GM12865 (cell line): ENCODE measurements around the gene LRRC73.

Experiments
- DNase-seq: peaks from one replicate; pipeline ENCODE4 v3.0.0; 2010; ENCODE audit warnings: low read depth
- H3K4me3 ChIP-seq: 2 replicates; pipeline ENCODE4 v1.5.1; 2011; ENCODE audit warnings: mild to moderate bottlenecking, low read depth, low read length, control low read depth
- TF ChIP-seq, protein P1 (sequence below): IDR thresholded peaks from 2 replicates; pipeline ENCODE4 v1.5.1; 2011; ENCODE audit warnings: low read length, control low read depth, low read depth, inconsistent platforms; ENCODE audit not compliant: insufficient read depth; ENCODE audit errors: missing control alignments

The LRRC73 gene

DNA sequence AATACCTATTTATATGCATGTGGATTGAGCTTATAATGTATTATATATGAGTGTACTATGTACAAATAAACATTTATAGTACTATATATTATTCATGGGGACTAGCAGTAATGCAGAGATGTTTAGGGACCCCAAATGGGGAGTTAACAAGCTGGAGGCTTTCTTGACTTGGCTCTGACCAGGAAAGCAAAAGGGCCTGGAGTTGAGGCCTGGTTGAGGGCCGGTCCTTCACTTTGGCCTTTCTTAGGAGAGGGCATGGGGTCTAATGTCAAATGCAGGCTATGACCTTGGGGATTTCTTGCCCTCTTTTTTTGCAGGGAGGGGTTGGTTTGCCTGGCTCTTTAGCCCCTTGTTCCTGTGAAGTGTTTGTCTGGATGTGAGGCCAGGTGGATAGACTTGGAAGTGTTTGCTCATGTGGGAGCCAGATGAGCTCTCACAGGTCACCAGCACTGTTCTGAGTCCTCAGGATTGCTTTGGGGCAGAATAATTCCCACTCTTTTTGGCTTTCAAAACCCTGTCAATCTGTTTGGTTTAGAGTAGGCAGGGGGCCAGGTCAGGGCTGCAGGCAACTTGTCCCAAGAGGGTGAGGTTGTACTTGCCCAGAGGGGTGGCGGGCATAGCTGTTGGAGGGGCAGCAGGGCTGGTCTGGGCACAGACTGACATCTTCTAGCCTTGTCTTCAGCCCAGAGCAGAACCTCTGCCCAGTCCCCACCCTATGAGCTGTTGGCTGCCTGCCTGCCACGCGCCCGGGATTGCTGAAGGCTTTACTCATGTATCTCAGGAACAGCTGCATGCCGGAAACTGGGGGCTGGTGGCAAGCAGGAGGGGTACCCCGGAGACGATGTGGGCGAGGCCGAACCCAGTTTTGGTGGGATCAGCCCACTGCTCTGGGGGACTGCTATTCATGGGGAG lies 18.1 kb downstream of the LRRC73 start:
- DNase-seq = no peak
- H3K4me3 ChIP-seq = no peak overlapping the region
- TF ChIP-seq, protein P1, sequence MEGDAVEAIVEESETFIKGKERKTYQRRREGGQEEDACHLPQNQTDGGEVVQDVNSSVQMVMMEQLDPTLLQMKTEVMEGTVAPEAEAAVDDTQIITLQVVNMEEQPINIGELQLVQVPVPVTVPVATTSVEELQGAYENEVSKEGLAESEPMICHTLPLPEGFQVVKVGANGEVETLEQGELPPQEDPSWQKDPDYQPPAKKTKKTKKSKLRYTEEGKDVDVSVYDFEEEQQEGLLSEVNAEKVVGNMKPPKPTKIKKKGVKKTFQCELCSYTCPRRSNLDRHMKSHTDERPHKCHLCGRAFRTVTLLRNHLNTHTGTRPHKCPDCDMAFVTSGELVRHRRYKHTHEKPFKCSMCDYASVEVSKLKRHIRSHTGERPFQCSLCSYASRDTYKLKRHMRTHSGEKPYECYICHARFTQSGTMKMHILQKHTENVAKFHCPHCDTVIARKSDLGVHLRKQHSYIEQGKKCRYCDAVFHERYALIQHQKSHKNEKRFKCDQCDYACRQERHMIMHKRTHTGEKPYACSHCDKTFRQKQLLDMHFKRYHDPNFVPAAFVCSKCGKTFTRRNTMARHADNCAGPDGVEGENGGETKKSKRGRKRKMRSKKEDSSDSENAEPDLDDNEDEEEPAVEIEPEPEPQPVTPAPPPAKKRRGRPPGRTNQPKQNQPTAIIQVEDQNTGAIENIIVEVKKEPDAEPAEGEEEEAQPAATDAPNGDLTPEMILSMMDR = no peak

DNA sequence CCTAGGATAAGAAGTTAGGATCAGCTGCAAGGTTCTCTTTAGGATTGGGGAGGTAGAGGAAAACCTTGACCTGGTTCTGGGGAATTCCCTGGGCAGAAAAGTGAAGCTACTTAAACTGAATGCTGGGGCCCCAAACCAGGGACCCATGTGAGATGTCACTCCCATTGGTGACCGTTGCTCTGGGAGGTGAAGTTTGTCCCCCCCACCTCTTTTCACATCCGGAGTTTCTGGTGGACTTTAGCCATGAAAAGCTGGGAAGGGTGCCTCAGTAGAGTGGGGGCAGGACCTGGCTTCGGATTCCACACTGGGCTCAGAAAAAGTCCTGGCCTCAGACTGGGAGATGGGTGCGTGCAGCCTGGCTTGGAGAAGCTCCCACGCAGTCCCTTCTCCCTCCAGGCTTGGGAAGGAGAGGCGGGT lies 19.6 kb downstream of the LRRC73 start:
- no peak for DNase-seq
- H3K4me3 ChIP-seq = no peak overlapping the region
- TF ChIP-seq, protein P1 = no peak

DNA sequence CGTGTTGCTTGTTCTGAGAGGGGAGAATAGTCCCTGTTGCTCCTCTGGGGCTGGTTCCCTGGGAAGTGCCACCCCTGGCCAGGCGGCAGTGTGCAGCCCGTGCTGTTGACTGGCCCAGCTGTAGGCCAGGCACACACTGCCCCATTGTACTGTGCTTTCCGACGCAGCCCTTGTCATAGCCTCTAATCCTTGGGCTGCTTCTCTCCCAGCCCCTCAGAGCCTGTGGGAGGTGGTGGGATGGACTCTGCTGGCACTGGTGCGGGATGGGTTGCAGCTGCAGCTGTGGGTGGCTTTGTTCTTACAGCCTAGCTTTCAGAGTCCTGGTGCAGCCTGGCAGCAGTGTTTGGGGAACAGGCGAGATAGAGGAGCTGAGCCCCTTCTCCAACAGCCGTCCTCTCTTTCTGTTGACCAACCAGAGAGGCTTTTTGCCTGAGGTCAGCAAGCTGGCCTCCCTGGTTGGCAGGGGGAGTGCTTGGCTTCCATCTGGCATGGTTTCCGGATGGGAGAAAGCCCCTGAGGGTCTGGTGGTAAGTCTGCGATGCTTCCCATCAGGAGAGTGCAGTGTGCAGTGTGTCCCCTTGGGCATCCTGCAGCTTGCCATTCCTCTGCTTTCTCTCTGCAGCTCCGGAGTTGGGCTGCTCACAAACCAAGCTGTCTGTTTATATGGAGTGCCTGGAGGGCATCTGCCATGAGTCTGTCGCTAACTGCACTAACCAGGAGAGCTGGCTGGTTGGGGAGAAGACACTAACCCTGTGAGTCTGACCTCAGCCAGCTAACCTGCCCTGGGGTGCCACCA lies 20.7 kb downstream of the LRRC73 start:
- H3K4me3 ChIP-seq = no peak overlapping the region
- no peak for DNase-seq
- TF ChIP-seq, protein P1 = no peak

DNA sequence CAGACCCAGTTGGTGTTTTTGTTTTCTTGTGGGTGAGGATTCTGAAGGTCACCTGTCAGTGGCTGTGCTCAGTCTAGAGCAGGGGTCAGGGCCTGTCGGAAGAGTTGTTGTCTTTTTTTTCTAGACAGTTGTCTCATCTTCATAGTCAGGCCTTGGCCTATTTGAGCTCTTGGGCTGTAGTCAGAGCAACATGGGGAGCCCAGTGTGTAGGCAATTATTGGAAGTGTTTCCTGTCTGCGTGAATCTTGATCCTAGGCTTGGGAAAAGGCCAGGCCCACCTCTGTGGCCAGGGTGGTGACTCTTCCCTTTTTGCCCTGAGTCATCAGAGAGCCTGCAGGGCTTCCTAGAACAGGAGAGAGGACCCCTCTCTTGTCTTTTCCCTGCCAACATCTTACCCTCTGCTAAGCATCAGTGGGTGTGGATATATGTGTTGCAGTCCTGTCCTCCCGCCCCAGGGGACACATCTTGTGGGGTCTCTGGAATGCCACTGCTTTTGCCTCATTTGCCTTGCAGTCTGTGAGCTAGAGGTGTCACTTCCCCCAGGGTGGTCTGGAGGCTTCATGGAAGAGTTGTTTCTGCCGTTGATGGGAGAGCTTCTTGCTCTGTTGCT lies 21.4 kb downstream of the LRRC73 start:
- TF ChIP-seq, protein P1 = no peak
- H3K4me3 ChIP-seq = no peak overlapping the region
- no peak for DNase-seq

DNA sequence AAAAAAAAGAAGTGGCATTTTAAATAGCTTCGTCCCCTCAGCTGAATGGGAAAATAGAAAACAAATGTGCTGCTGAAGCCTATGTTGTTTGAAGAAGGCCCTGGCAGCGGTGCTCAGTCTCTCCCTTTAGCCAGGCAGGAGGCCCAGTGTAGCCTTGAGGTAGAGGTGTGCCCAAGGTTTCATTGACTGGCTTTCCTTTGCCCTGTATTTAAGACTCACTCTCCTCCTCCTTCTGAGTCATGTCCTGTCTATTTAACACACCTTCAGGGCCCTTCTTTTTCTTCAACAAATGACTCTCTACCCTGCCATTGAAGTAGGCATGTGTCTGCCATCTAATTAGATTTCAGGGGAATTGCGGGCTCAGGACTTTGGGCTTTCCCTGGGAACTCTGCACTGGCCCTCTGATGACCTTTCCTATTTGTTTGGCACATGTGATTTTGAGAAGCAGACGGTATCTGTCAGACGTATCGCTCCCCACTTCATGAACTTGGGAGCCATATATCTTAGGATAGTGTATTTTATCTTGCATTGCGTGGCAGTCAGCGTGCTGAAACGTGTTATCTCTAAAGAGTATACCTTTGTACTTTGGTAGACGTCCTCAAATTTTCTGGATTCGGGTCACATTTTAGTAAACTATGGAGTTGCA lies 28.4 kb downstream of the LRRC73 start:
- no peak overlapping the region for H3K4me3 ChIP-seq
- DNase-seq = no peak

DNA sequence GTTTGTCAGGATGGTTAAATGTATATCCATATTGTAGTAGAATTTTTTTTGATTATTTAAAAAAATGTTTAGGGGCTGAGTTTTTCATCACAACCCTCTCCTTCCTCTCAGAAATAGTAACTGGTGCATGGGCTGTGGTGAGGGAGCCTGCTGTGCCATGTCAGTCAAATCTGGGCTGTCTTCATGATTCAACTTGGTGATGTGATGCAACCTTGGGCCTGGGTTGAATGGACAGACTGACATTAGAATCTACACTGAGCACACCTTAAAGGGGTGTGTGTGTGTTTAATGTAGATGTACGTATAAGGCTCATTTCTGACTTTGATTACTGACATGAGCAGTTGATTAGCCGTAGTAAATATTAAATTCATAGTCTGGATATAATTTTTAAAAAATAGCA lies 29.1 kb downstream of the LRRC73 start:
- DNase-seq = no peak
- no peak overlapping the region for H3K4me3 ChIP-seq
- TF ChIP-seq, protein P1 = no peak

More for the DNA sequence above, 28.4 kb downstream of the LRRC73 start:
- TF ChIP-seq, protein P1 = no peak
